ENCODE measurements around the gene PC. TPM values are rescaled to one million over a fixed set of nuclear protein-coding genes. Genes with fewer than 3 reads are reported as not detected.

The PC gene
- total and polyA plus RNA-seq, 2 donors: 3.6 to 12.6 TPM

DNA sequence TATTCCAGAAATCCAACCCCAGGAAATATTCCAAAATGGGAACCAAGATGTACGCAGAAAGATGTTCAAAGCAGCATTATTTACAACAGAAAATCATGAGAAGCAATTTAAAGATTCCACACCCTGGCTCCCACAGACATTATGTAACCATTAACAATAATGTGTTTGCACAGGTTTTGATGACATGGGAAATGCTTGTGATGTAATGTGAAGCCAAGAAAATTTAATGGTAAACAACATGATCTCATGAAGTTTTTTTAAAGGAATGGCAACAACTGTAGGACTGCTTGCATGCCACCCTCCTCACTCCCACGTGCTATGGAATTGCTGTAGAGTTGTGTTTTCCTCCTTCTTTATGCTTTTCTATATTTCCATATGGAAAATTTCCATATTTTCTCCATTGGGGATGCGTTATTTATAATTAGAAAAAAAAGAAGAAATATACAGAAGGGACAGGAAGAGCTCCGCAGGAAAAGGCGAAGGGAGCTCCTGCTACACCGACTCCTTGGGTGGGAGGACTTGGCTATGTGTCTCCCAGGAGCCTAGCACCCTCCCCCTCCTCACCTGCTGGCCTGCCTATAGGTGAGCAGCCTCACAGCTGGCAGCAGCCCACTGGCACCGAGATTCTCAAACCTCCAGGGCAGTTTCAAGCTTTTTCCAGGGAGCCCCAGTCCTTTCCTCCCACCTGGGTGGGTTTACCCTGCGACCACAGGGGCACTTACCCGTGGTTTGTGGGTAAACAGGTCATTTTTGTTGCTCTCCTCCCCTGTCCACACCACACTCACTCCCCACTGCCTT, 80.4 kb downstream of the PC start:
- H3K27ac ChIP-seq (ENCODE audit: low read depth): no peak overlapping the region
- WGBS: 78% methylated on average over 9 of the region's 9 CpGs
- H3K36me3 ChIP-seq (ENCODE audit: insufficient read depth): no peaks in the 10 kb centered on the region
- DNase-seq (ENCODE audit: extremely low spot score): no peak
- H3K4me1 ChIP-seq (ENCODE audit: insufficient read depth): no peaks in the 10 kb centered on the region
- no peak overlapping the region for H3K4me3 ChIP-seq (ENCODE audit: low read depth, low read length)

DNA sequence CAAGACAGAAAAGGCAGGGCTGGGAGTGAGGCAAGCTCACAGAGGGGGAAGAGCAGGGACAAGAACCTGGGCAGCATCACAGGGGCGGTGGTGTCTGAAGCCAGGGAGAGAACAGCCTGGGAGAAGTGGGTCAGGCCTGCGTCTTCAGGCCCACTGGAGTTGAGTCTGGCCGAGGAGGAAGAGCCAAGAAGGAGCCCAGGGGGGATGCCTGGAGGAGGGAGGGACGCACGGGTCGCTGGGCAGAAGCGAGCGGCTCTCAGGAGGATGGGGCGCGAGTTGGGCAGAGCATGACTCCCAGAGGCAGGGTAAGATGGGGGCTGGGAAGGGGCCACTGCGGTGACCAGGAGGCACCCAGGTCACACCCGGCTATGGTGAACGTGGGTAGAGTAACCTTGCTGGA, 82.8 kb downstream of the PC start:
- Histone ChIP-seq H3K36me3 (ENCODE audit: insufficient read depth) (no peaks in the 10 kb centered on the region), H3K4me3 (ENCODE audit: low read depth, low read length) (no peak overlapping the region), H3K4me1 (ENCODE audit: insufficient read depth) (no peaks in the 10 kb centered on the region), H3K27ac (ENCODE audit: low read depth) (no peak overlapping the region)
- DNase-seq (ENCODE audit: extremely low spot score): no peak
- WGBS: 88% methylated on average over 13 of the region's 13 CpGs

DNA sequence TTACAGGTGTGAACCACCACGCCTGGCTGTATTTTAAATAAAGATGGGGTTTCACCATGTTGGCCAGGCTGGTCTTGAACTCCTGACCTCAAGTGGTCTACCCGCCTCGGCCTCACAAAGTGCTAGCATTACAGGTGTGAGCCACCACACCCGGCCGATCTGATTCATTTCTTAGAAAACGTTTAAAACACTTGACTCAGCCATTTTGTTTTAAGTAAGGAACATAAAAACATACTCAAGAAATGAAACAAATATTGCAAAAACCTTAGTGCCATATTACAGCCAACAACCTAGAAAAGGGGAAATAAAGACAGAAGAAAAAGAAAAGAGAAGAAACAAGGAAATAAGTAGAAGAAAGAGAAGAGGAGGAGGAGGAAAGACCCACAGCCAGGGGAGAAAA, 84.0 kb downstream of the PC start:
- no peak overlapping the region for H3K27ac ChIP-seq (ENCODE audit: low read depth)
- no peak overlapping the region for H3K4me3 ChIP-seq (ENCODE audit: low read depth, low read length)
- WGBS: 91% methylated on average over 6 of the region's 6 CpGs
- no peak for DNase-seq (ENCODE audit: extremely low spot score)
- no peaks in the 10 kb centered on the region for H3K4me1 ChIP-seq (ENCODE audit: insufficient read depth)
- no peaks in the 10 kb centered on the region for H3K36me3 ChIP-seq (ENCODE audit: insufficient read depth)

DNA sequence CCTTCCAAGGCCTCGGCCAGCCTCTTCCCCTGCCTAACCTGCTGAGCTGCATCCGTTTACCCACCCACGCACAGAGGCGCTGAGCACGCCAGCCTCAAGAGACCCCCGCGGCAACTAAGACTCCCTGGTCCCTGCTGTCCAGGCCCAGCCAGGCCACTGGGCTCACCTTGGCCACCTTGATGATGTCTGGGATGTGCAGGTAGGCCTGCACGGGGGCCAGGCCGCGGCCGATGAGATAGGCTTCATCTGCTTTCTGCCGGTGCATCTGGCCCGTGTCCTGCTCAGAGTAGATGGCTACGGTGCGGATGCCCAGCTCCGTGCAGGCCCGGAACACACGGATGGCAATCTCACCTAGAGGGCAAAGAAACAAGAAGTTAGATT, 86.7 kb downstream of the PC start:
- no peak overlapping the region for H3K27ac ChIP-seq (ENCODE audit: low read depth)
- DNase-seq (ENCODE audit: extremely low spot score): no peak
- no peaks in the 10 kb centered on the region for H3K4me1 ChIP-seq (ENCODE audit: insufficient read depth)
- H3K4me3 ChIP-seq (ENCODE audit: low read depth, low read length): no peak overlapping the region
- no peaks in the 10 kb centered on the region for H3K36me3 ChIP-seq (ENCODE audit: insufficient read depth)
- WGBS: 96% methylated on average over 18 of the region's 18 CpGs

DNA sequence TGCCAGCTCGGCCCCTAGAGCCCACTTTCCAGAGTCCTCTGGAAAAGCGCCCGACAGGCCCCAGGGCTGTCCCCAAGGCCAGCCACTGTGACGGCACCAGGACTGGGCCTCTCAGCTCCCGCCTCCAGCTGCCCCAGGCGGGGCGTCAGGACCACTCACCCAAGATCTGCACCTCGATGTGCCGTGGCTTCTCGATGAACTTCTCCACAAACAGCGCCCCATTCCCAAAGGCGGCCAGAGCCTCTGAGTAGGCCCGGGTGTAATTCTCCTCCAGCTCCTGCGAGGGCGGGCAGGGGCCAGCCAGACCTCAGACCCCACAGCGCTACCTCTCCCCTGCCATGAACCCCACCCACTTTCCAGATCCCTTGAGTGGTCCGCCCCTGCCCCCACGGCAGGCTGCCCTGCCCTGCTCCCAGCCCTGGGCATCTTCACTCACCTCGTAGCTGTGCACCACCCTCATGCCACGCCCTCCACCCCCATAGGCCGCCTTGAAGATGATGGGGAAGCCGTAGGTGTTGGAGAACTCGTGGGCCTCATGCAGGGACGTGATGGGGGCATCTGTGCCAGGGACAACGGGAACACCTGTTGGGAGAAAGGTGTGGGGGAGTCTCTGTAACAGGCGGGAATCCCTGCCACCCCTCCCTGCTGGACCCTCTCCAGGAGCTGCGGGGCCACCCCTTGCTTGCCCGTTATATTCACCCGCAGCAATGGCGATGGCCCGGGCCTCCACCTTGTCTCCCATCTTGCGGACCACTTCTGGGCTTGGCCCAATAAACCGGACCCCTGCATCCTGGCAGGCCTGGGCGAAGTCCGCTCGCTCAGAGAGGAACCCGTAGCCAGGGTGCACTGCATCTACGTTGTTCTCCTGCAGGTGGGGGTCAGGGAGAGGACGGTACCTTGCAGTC, 87.3 kb downstream of the PC start:
- H3K4me3 ChIP-seq (ENCODE audit: low read depth, low read length): no peak overlapping the region
- no peak overlapping the region for H3K27ac ChIP-seq (ENCODE audit: low read depth)
- 93% methylated on average over 39 of the region's 39 CpGs for WGBS
- no peaks in the 10 kb centered on the region for H3K36me3 ChIP-seq (ENCODE audit: insufficient read depth)
- no peaks in the 10 kb centered on the region for H3K4me1 ChIP-seq (ENCODE audit: insufficient read depth)
- DNase-seq (ENCODE audit: extremely low spot score): no peak

DNA sequence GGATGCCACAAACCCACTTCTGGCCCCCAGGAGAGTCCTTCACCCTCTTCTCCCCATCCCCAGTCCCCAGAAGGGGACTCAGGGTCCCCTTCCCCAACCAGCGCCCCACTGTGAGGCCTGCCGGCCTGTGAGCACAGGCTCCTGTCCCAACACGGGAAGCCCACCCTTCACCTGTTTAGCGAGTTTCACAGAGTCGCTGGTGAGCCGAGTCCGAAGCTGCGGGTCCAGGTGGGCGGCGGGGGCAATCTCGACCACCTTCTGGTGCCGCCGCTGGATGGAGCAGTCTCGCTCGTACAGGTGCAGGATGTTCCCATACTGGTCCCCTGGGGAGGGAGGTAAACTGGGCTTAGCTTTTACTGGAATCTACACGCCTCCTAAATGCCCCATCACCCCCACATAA, 88.1 kb downstream of the PC start:
- Histone ChIP-seq H3K4me1 (ENCODE audit: insufficient read depth) (no peaks in the 10 kb centered on the region), H3K27ac (ENCODE audit: low read depth) (no peak overlapping the region), H3K4me3 (ENCODE audit: low read depth, low read length) (no peak overlapping the region), H3K36me3 (ENCODE audit: insufficient read depth) (no peaks in the 10 kb centered on the region)
- no peak for DNase-seq (ENCODE audit: extremely low spot score)
- 97% methylated on average over 16 of the region's 16 CpGs for WGBS

DNA sequence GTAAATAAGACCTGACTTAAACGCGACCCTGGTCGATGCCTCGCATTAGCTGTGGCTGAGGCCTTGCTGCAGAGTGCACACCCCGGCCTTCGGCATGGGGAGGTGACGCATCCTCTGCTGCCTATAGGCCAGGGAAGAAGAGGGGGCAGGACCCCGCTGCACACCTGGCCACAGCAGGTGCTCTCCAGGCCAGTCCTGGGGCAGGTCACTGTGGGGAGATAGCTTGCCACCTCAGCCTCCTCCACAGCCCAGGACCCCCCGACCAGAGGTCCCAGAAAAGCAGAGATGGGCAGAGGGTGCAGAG, 88.7 kb downstream of the PC start:
- Histone ChIP-seq H3K4me3 (ENCODE audit: low read depth, low read length) (no peak overlapping the region), H3K4me1 (ENCODE audit: insufficient read depth) (no peaks in the 10 kb centered on the region), H3K27ac (ENCODE audit: low read depth) (no peak overlapping the region), H3K36me3 (ENCODE audit: insufficient read depth) (no peaks in the 10 kb centered on the region)
- DNase-seq (ENCODE audit: extremely low spot score): no peak
- 94% methylated on average over 9 of the region's 9 CpGs for WGBS

DNA sequence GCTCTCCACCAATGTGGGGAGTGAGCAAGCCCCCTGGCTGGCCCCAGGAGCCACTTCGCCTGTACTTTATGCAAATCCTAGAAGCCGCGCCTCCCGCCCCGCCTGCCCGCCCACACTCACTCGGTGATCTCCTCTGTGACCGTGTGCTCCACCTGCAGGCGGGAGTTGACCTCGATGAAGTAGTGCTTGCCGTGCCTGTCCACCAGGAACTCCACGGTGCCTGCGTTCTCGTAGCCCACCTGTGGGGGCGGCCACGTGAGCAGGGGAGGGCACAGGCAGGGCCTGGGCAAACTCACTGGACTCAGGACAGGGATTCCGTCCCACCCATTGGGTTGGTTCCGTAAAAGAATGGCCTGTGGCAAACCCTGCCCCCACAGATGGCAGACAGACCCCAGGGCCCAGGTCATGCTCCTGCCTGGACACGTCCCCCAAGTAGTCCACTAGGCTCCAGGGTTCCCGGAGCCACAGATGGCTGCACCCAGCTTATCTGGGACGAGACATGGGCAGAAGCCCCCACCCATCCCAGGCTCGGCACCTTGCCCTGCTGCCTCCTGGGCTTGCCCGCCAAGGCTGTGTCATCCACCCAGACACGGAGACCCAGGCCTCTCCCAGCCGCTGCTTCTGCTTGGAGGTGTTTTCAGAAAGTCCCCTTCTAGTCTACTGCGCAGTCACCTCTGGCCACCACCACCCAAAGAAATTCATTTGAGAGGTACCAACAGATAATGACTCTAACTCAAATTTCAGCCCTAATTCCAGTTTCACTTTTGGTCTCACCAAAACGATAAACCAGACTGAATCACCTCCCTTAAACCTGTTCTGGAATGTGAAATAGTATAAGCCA, 89.2 kb downstream of the PC start:
- Histone ChIP-seq H3K36me3 (ENCODE audit: insufficient read depth) (no peaks in the 10 kb centered on the region), H3K4me1 (ENCODE audit: insufficient read depth) (no peaks in the 10 kb centered on the region), H3K27ac (ENCODE audit: low read depth) (no peak overlapping the region), H3K4me3 (ENCODE audit: low read depth, low read length) (no peak overlapping the region)
- 67% methylated on average over 27 of the region's 27 CpGs for WGBS
- DNase-seq (ENCODE audit: extremely low spot score): no peak

DNA sequence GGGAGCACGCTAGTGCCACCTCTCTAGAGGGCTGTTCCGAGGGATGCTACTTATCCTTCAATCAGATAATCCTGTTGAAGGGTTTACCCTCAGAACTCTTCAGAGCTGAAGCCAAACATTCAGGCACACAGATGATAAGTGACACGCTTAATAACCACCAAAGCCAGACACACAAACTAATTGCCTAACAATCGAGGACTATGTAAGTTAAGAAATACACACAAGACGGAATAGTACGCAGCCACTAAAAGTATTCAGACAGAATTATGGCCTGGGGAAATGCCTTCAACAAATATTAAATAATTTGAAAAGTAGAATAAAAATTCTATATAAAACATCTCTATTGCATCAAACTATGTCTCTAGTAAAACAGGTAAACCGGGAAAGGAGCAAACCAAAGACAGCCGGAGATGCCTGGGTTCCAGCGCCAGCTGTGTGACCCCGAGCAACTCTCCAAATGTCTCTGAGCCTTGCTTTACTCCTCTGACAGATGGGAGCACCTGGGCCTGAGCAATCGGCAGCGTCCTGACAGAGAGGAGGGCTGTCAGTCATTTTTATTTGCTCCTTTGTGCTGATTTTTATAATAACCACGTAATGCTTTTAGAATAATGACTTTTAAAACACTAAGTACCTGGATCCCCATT, 90.0 kb downstream of the PC start:
- Histone ChIP-seq H3K4me3 (ENCODE audit: low read depth, low read length) (no peak overlapping the region), H3K36me3 (ENCODE audit: insufficient read depth) (no peaks in the 10 kb centered on the region), H3K27ac (ENCODE audit: low read depth) (no peak overlapping the region), H3K4me1 (ENCODE audit: insufficient read depth) (no peaks in the 10 kb centered on the region)
- 94% methylated on average over 13 of the region's 13 CpGs for WGBS
- no peak for DNase-seq (ENCODE audit: extremely low spot score)

DNA sequence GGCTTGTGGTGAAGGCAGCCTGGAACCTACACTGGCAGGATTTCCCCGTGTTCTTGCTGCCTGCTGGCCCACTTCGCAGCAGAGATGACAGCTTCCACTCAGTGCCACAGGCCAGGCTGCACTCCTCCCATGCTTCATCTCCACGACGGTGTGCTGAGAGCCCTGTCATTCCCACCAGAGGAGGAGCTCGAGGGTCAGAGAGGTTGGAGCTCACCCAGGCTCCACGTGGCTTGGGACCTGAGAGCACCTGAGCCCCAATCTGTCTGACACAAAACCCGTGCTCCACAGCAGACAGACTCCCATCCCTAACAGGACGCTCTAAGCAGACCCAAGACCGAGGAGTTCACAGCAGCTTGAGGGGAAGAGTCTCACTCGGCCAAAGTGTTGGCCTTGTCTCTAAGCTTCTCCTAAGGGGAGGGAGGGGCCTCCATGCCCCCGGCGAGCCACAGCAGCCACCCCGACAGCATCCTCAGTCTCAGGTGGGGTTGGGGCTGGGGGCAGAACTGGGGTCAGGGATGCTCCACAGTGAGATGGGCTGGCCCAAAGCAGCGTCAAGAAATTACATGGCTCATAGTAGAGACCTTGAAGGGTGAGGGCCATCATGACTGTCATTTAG, 90.7 kb downstream of the PC start:
- WGBS: 81% methylated on average over 14 of the region's 14 CpGs
- no peak overlapping the region for H3K4me3 ChIP-seq (ENCODE audit: low read depth, low read length)
- H3K4me1 ChIP-seq (ENCODE audit: insufficient read depth): no peaks in the 10 kb centered on the region
- H3K36me3 ChIP-seq (ENCODE audit: insufficient read depth): no peaks in the 10 kb centered on the region
- H3K27ac ChIP-seq (ENCODE audit: low read depth): no peak overlapping the region
- DNase-seq (ENCODE audit: extremely low spot score): no peak

DNA sequence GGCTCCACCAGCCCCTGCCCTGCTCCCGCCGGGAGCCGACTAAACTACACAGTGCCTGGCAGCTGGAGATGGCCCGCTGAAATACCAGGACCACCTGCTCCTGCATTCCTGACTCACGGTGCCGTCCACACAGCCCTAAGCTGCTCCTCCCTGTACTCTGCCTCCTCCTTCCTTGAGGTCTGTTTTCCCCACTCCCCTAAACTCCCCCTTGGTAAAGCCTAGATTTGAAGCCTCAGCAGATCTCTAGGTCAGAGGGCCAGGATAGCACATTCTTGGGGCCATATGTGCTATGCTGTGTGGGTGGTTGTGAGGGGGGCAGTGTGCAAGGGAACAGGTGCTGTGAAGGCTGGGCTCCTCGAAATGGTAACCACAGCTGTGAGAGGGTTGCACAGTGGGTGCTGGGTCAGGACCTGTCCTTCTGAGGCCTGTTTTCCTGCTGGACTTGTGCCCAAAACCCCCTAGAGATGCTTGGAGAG, 91.6 kb downstream of the PC start:
- no peak for DNase-seq (ENCODE audit: extremely low spot score)
- Histone ChIP-seq H3K36me3 (ENCODE audit: insufficient read depth) (no peaks in the 10 kb centered on the region), H3K4me3 (ENCODE audit: low read depth, low read length) (no peak overlapping the region), H3K27ac (ENCODE audit: low read depth) (no peak overlapping the region), H3K4me1 (ENCODE audit: insufficient read depth) (no peaks in the 10 kb centered on the region)
- WGBS: 83% methylated on average over 7 of the region's 7 CpGs

DNA sequence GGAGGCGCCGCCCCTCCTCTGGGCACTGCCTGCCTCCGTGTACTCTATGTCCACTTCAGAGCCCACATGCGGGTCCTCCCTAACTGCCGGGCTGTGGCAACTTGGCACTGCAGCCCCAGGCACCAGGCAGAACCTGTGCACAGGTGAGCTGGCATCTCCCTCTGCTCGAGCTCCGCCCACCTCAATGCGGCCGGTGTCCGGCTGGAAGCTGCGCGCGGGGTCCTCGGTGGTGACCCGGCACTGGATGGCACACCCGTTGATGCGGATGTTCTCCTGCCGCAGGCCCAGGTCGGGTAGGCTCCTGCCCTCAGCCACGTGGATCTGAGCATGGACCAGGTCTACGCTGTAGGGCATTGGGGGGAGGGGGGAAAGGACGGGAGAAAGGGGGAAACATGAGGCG, 92.2 kb downstream of the PC start:
- 95% methylated on average over 23 of the region's 23 CpGs for WGBS
- Histone ChIP-seq H3K36me3 (ENCODE audit: insufficient read depth) (no peaks in the 10 kb centered on the region), H3K4me3 (ENCODE audit: low read depth, low read length) (no peak overlapping the region), H3K4me1 (ENCODE audit: insufficient read depth) (no peaks in the 10 kb centered on the region), H3K27ac (ENCODE audit: low read depth) (no peak overlapping the region)
- no peak for DNase-seq (ENCODE audit: extremely low spot score)

Measured in urinary bladder (tissue), 4 donors.